ENCODE data around the gene CENPO.
"Not testable (repeated sequence)": the region's sequence is repeated elsewhere in the genome, so short reads cannot be mapped to it uniquely, and the experiment has no call there.

The CENPO gene

GRCh38 chr2:24824966-24825882 is 32.0 kb downstream of the CENPO start:
- no peak for DNase-seq

- DNase-seq: no peak
Measured at GRCh38 chr2:24825883-24826772, 32.9 kb downstream of the CENPO start.

- no peak for DNase-seq
Measured at GRCh38 chr2:24826773-24827145, 33.5 kb downstream of the CENPO start.

GRCh38 chr2:24827321-24828237 is 34.4 kb downstream of the CENPO start:
- peak; percentile 63 for DNase-seq

GRCh38 chr2:24828238-24828996 is 35.2 kb downstream of the CENPO start:
- no peak for DNase-seq

- no peak for DNase-seq
Measured at GRCh38 chr2:24830351-24830750, 37.1 kb downstream of the CENPO start.

- DNase-seq: no peak
Measured at GRCh38 chr2:24830786-24831185, 37.6 kb downstream of the CENPO start.

- DNase-seq: no peak
Measured at GRCh38 chr2:24831221-24832072, 38.2 kb downstream of the CENPO start.

- no peak for DNase-seq
Measured at GRCh38 chr2:24832073-24832461, 38.8 kb downstream of the CENPO start.

GRCh38 chr2:24832521-24832920 is 39.3 kb downstream of the CENPO start:
- DNase-seq: no peak

GRCh38 chr2:24832931-24833701 is 39.9 kb downstream of the CENPO start:
- DNase-seq: no peak

- no peak for DNase-seq
Measured at GRCh38 chr2:24833821-24834732, 40.9 kb downstream of the CENPO start.

GRCh38 chr2:24834733-24835395 is 41.6 kb downstream of the CENPO start:
- DNase-seq: no peak

- DNase-seq: not testable (repeated sequence)
Measured at GRCh38 chr2:24835411-24835810, 42.2 kb downstream of the CENPO start.

GRCh38 chr2:24836206-24836605 is 43.0 kb downstream of the CENPO start:
- no peak for DNase-seq

GRCh38 chr2:24836706-24837105 is 43.5 kb downstream of the CENPO start:
- DNase-seq: no peak

GRCh38 chr2:24837996-24838513 is 44.8 kb downstream of the CENPO start:
- DNase-seq: no peak

- no peak for DNase-seq
Measured at GRCh38 chr2:24838541-24838940, 45.3 kb downstream of the CENPO start.
